ENCODE results near the gene ALOX12B. TPM values are rescaled to one million over a fixed set of nuclear protein-coding genes. Genes with fewer than 3 reads are reported as not detected.
"Not testable (repeated sequence)": the region's sequence is repeated elsewhere in the genome, so short reads cannot be mapped to it uniquely, and the experiment has no call there.

ALOX12B gene
- polyA plus RNA-seq, 1 donor from 2014 or later, result 0.41 TPM

DNA sequence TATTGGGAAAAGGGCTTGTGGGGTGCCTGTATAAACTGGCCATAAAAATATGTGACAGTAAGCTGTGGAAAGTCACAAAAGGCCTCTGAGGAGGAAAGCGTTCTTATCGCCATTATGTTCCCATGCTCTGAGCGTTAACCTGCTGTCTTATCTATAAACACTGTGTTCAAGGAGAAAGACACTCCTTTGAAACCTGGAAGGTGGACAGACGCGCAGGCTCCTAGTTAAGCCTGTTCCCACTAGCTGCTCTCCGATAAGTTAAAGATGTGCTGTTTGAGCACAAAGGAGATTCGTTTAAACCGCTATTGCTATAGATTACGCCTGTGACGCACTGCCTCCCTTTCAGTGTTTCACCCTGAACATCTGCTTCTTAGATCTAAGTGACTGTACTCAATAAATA lies 5.2 kb downstream of the ALOX12B start:
- Mint-ChIP-seq H3K36me3 (no peaks in the 10 kb centered on the region), H3K27ac (no peak overlapping the region), H3K4me1 (peaks cover 6 to 9% (median 7%) of the 10 kb centered on the region in 3 donors), H3K27me3 (peaks cover 2% of the 10 kb centered on the region), H3K9me3 (no peaks in the 10 kb centered on the region), H3K4me3 (peak overlapping the region in 1 of 4 donors; percentile 58)

DNA sequence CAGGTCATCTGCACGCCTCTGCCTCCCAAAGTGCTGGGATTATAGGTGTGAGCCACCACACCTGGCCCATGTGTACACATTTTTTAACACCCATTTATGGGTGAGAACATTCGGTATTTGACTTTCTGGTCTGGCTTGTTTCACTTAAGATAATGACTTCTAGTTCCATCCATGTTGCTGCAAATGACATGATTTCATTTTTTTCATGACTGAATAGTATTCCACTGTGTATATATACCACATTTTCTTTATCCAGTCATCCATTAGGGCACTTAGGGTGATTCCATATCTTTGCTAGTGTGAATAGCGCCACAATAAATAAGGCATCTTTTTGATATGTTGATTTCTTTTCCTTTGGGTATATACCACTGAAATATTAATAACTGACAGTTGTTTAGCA lies 5.6 kb downstream of the ALOX12B start:
- Mint-ChIP-seq H3K9me3 (no peaks in the 10 kb centered on the region), H3K4me3 (peak overlapping the region in 1 of 4 donors; percentile 58), H3K36me3 (no peaks in the 10 kb centered on the region), H3K27ac (peak overlapping the region in 1 of 3 donors; percentile 61), H3K27me3 (peaks cover 2% of the 10 kb centered on the region), H3K4me1 (peaks cover 6 to 9% (median 7%) of the 10 kb centered on the region in 3 donors)

DNA sequence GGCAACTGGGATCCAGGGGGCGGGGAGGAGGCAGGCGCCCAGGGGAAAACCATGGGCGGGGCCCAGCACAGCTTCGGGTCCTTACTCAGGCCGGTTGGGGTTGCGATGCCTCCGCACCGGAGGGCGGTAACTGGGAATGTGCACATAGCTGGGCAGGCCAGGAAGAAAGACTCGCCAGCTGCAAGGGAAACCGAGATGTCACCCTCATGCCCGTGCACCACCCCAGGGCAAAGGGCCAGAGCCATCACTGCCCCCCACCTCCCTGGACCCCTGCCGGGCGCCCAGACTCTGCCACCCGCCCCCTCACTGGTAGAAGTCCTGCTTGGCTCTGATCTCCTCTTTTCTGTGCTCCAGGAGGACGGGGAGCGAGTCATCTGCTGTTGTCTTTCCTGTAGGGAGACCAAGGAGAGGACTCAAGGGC lies 6.7 kb downstream of the ALOX12B start:
- Mint-ChIP-seq H3K27me3 (peaks cover 5% of the 10 kb centered on the region), H3K4me1 (peaks cover 6 to 9% (median 7%) of the 10 kb centered on the region in 3 donors), H3K36me3 (peaks cover 1% of the 10 kb centered on the region), H3K4me3 (peak overlapping the region in 2 of 4 donors; percentile 36 to 45), H3K27ac (no peak overlapping the region), H3K9me3 (no peaks in the 10 kb centered on the region)

DNA sequence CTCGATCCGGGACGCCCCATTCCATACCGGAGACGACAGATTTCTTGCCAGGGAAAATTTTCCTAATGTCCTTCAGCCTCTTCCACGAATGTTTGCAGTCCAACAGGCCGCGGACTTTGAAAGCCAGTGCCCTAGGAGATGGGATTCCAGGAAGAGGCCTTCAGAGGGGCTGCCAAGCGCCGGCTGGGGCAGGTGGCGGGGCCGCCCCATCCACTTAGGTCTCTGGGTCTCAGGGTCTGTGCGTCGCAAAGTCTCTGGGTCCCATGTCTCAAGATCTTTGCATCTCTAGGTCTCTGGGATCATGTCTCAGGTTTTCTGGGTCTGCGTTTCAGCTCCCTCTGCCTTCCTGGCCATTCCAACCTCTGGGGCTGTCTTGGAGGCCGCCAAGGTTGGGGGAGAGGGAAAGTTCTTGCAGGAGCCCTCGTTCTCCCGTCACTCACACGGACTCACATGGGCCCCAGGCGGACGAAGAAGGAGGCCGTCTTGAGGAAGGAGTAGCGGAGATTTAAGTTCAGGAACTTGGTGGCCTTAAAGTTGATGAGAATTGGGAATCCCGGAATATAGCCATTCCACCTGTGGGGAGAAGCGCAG lies 7.2 kb downstream of the ALOX12B start:
- peaks cover 1% of the 10 kb centered on the region for H3K36me3 Mint-ChIP-seq
- H3K4me3 Mint-ChIP-seq, result peak overlapping the region; percentile 83 to 96 (median 92)
- no peaks in the 10 kb centered on the region for H3K9me3 Mint-ChIP-seq
- peaks cover 6 to 9% (median 7%) of the 10 kb centered on the region in 3 donors for H3K4me1 Mint-ChIP-seq
- peaks cover 5% of the 10 kb centered on the region for H3K27me3 Mint-ChIP-seq
- peak overlapping the region in 2 of 3 donors; percentile 53 to 71 for H3K27ac Mint-ChIP-seq

DNA sequence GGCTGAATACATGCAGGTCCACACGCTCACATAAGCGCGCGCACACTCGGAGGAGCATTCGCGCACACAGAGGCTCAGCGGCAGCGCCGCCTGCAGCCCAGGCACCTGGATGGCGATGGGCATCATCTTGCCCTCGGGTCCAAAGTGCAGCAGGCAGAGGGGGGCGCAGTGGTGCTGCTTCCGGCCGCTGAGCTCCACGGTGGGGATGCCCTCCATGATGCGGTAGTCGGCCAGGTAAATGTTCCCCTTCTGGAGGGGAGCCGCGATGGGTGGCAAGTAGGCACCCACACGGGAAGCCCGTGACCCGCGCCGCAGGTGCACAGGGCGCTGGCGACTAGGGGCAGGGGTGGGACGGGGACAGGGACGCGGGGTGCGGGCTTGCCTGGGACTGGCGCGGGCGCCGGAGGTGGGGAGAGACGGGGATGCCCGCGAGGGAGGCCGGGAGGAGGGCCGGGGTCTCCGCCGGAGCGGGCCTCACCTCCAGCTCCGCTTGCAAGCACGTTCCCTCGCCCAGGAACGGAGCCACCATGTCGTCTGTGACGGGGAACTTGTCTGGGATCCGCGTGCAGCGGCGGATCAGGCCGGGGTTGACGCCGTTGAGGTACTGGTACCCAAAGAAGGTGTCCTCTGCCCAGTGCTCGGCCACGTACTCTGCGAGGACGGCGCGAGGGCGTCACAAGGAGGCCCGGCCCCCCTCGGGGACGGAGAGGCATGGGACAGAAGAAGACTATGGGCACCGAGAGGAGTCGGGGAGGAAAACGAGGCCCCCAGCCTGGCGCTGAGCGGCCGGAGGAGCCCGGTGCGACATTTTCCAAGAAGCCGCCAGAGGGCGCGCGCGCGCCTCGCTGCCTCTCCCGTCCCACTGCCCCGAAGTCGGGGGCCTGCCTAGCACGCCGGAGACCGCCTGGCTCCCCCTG lies 8.0 kb downstream of the ALOX12B start:
- Mint-ChIP-seq H3K4me3 (peak overlapping the region; percentile 83 to 96 (median 92)), H3K27ac (peak overlapping the region; percentile 53 to 87 (median 85)), H3K9me3 (no peaks in the 10 kb centered on the region), H3K36me3 (peaks cover 1% of the 10 kb centered on the region), H3K4me1 (peaks cover 6 to 10% (median 9%) of the 10 kb centered on the region in 3 donors), H3K27me3 (peaks cover 10% of the 10 kb centered on the region)

GRCh38 chr17:8077939-8078338 lies 9.6 kb downstream of the ALOX12B start:
- H3K27me3 Mint-ChIP-seq, result peaks cover 23% of the 10 kb centered on the region
- H3K27ac Mint-ChIP-seq, result peak overlapping the region in 1 of 3 donors; percentile 53

DNA sequence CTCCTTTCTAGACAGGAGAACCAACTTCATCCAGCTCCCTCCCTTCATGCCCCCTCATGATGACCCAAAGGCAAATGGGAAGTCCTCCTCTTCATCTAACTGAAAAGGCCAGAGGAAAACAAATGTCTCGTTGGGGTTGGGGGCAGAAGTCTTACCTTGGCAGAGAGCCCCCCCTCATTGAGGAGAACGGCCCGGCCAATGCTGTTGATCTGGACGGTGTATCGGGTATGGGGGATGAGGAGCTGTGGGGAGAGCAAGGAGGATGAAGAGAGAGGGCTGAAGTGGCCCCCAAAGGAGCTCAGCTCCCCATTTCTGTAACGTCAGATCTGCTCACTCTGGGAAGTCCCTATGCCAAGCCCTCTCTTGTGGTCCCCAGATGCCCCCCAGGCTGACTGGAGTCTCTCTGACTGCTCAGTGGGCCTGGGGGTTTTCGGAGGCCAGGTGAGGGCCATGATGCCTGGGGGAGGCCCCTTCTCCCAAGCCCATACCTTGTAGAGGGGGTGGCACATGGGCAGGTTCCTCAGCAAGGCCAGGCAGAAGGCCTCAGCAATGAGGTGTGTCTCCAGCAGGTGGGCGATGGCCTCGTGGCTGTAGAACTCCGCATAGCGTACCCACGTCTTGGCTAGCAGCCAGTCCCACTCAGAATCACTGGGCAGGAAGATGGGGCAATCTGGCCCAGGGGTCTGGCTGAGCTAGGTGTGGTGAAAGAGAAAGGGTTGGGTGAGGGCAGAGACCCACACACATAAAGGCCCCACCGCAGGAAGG lies 10.8 kb downstream of the ALOX12B start:
- H3K27ac Mint-ChIP-seq, result no peak overlapping the region

More at GRCh38 chr17:8077939-8078338, 9.6 kb downstream of the ALOX12B start:
- Mint-ChIP-seq H3K4me1 (peaks cover 11 to 21% (median 14%) of the 10 kb centered on the region in 3 donors), H3K4me3 (peak overlapping the region in 2 of 4 donors; percentile 4 to 50)
- H3K36me3 Mint-ChIP-seq, H3K9me3 Mint-ChIP-seq: not testable (repeated sequence)

DNA sequence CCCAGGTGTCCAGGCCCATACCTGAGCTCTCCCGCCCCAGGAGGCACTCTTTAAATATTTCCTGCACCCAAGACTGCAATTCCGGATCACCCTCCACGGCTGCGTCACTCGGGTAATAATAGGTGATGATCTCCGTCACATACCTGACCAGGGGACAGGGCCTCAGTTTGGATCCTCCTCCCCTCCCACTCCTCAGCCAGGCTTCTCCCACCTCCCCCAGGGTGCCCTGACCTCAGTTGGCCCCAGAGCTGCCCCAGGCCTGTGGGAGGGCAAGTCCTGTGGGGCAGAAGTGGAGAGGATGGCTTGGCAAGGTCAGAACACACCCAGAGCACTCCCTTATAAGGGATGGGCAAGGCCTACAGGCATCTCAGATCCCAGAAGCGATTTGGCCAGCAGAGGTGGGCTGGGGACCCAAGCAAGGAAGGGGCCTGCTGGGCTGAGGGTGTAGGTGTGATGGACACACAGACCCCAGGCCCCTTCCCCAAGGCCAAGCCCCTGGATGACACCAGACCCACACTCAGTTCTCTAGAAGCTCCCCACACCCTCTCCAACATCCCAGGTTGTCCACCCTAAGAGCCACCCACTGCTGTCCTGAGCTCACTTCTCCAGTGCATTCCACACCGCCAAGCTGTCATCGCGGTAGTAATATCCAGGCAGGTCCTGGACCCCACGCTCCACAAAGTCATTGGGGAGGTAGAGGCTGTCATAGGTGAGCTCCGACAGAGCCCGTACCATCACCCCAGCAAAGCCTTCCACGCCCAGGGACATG lies 11.8 kb downstream of the ALOX12B start:
- H3K4me3 Mint-ChIP-seq, result no peak overlapping the region
- H3K27ac Mint-ChIP-seq, result peak overlapping the region in 1 of 3 donors; percentile 52
- H3K27me3 Mint-ChIP-seq, result peaks cover 38% of the 10 kb centered on the region
- H3K36me3 Mint-ChIP-seq, result peaks cover 3% of the 10 kb centered on the region
- no peaks in the 10 kb centered on the region for H3K9me3 Mint-ChIP-seq
- H3K4me1 Mint-ChIP-seq, result peaks cover 13 to 24% (median 14%) of the 10 kb centered on the region in 3 donors

More for the DNA sequence above, 10.8 kb downstream of the ALOX12B start:
- Mint-ChIP-seq H3K36me3 (peaks cover 3% of the 10 kb centered on the region), H3K4me1 (peaks cover 13 to 24% (median 15%) of the 10 kb centered on the region in 3 donors), H3K4me3 (no peak overlapping the region), H3K27me3 (peaks cover 34% of the 10 kb centered on the region), H3K9me3 (no peaks in the 10 kb centered on the region)

- H3K36me3 Mint-ChIP-seq, result peaks cover 3% of the 10 kb centered on the region
- no peak overlapping the region for H3K4me3 Mint-ChIP-seq
- H3K4me1 Mint-ChIP-seq, result peaks cover 13 to 21% (median 14%) of the 10 kb centered on the region in 3 donors
- H3K9me3 Mint-ChIP-seq, result no peaks in the 10 kb centered on the region
- H3K27me3 Mint-ChIP-seq, result peaks cover 44% of the 10 kb centered on the region
- H3K27ac Mint-ChIP-seq, result peak overlapping the region in 2 of 3 donors; percentile 52 to 72
Measured at GRCh38 chr17:8075081-8075480, 12.4 kb downstream of the ALOX12B start.

GRCh38 chr17:8074554-8074953 lies 13.0 kb downstream of the ALOX12B start:
- Mint-ChIP-seq H3K4me3 (peak overlapping the region in 1 of 4 donors; percentile 3), H3K4me1 (peaks cover 9 to 20% (median 10%) of the 10 kb centered on the region in 3 donors), H3K27ac (peak overlapping the region in 2 of 3 donors; percentile 11 to 72), H3K36me3 (peaks cover 3% of the 10 kb centered on the region), H3K27me3 (peaks cover 44% of the 10 kb centered on the region), H3K9me3 (no peaks in the 10 kb centered on the region)

- H3K4me3 Mint-ChIP-seq, result peak overlapping the region; percentile 18 to 98 (median 86)
- peaks cover 3% of the 10 kb centered on the region for H3K36me3 Mint-ChIP-seq
- H3K9me3 Mint-ChIP-seq, result no peaks in the 10 kb centered on the region
- peaks cover 9 to 20% (median 10%) of the 10 kb centered on the region in 3 donors for H3K4me1 Mint-ChIP-seq
- peaks cover 44% of the 10 kb centered on the region for H3K27me3 Mint-ChIP-seq
- H3K27ac Mint-ChIP-seq, result peak overlapping the region; percentile 57 to 96 (median 92)
Measured at GRCh38 chr17:8073627-8074484, 13.7 kb downstream of the ALOX12B start.

DNA sequence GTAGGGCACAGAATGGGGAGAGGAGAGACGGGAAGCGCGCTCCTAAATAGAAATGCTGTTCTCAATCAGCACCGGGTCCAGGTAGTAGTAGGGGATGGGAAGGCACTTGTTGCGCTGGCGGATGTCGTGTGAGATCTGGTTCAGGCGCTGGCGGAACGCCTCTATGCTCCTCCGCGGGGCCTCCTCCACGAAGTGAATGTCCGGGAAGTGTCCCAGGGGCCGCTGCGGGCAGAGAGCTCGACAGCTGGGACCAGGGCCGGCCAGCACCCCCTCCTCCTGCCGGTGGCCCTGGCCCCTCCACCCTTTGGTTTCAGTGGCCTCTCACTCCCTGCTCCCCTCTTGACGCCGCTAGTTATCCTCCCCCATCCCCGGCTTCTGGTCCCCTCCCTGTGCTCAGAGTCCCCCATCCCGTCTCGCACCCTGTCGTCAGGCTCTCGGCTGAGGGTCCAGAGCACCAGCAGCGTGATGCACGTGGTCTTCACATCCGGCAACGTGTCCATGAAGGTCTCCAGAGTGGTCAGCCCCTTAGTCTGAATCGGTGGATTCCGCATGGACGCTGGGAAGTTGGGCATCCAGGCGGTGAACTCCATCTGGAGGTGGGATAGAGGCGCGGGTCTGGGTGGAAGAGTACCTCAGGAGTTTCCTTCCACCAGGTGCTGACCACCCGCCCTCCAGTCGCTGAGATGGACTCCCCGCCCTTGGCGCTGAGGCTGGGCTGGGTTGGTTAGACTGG lies 14.6 kb downstream of the ALOX12B start:
- H3K9me3 Mint-ChIP-seq, result no peaks in the 10 kb centered on the region

More for the DNA sequence above, 14.6 kb downstream of the ALOX12B start:
- Mint-ChIP-seq H3K4me1 (peaks cover 10 to 22% (median 11%) of the 10 kb centered on the region in 3 donors), H3K4me3 (peak overlapping the region; percentile 37 to 94 (median 86)), H3K36me3 (peaks cover 3% of the 10 kb centered on the region), H3K27ac (peak overlapping the region in 2 of 3 donors; percentile 57 to 96), H3K27me3 (peaks cover 44% of the 10 kb centered on the region)

Data from IgD-negative memory B cell (primary cell).